Fibroblast of mammary gland (primary cell): ENCODE data around the gene RELL2.

Experiments
- DNase-seq: peaks from one replicate; pipeline ENCODE4 v3.0.0-alpha.2; 2010; ENCODE audit warnings: low read depth
- H3K4me3 ChIP-seq: 2 replicates; pipeline ENCODE4 v1.5.1; 2011; ENCODE audit warnings: low read depth, mild to moderate bottlenecking, low read length, moderate library complexity; ENCODE audit not compliant: control insufficient read depth
- TF ChIP-seq, protein P1 (sequence below): conservative IDR thresholded peaks from 2 replicates; pipeline ENCODE4 v1.5.1; 2011; ENCODE audit warnings: low read depth, low read length, inconsistent platforms; ENCODE audit not compliant: control insufficient read depth, insufficient read depth

Gene RELL2

GRCh38 chr5:141633871-141634561 lies 2.8 kb upstream of the RELL2 start:
- DNase-seq, result no peak
- TF ChIP-seq, protein P1, sequence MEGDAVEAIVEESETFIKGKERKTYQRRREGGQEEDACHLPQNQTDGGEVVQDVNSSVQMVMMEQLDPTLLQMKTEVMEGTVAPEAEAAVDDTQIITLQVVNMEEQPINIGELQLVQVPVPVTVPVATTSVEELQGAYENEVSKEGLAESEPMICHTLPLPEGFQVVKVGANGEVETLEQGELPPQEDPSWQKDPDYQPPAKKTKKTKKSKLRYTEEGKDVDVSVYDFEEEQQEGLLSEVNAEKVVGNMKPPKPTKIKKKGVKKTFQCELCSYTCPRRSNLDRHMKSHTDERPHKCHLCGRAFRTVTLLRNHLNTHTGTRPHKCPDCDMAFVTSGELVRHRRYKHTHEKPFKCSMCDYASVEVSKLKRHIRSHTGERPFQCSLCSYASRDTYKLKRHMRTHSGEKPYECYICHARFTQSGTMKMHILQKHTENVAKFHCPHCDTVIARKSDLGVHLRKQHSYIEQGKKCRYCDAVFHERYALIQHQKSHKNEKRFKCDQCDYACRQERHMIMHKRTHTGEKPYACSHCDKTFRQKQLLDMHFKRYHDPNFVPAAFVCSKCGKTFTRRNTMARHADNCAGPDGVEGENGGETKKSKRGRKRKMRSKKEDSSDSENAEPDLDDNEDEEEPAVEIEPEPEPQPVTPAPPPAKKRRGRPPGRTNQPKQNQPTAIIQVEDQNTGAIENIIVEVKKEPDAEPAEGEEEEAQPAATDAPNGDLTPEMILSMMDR, result no peak

GRCh38 chr5:141634720-141635119 lies 2.1 kb upstream of the RELL2 start:
- TF ChIP-seq, protein P1, result no peak
- H3K4me3 ChIP-seq, result no peak overlapping the region
- DNase-seq, result no peak

More at GRCh38 chr5:141633871-141634561, 2.8 kb upstream of the RELL2 start:
- no peak overlapping the region for H3K4me3 ChIP-seq

GRCh38 chr5:141635646-141636045 lies 1.2 kb upstream of the RELL2 start:
- peak overlapping the region; percentile 92 for H3K4me3 ChIP-seq

DNA sequence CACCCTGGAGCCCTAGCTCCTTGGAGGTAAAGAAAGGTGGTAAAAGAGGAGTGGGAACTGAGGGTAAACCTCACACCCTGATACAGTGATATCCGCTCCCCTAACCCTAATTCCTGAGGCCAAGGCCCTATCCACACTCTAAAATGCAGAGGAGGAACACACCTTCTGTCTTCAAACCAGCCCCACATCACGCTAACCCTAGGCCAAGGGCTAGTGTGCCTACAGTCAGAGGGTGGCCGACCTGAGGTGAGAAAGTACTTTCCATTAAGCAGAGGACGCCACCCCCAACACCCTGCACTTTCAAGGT lies 738 bp upstream of the RELL2 start:
- TF ChIP-seq, protein P1, result no peak
- H3K4me3 ChIP-seq, result peak overlapping the region; percentile 92
- DNase-seq, result no peak

More at GRCh38 chr5:141635646-141636045, 1.2 kb upstream of the RELL2 start:
- DNase-seq, result no peak
- TF ChIP-seq, protein P1, result no peak

DNA sequence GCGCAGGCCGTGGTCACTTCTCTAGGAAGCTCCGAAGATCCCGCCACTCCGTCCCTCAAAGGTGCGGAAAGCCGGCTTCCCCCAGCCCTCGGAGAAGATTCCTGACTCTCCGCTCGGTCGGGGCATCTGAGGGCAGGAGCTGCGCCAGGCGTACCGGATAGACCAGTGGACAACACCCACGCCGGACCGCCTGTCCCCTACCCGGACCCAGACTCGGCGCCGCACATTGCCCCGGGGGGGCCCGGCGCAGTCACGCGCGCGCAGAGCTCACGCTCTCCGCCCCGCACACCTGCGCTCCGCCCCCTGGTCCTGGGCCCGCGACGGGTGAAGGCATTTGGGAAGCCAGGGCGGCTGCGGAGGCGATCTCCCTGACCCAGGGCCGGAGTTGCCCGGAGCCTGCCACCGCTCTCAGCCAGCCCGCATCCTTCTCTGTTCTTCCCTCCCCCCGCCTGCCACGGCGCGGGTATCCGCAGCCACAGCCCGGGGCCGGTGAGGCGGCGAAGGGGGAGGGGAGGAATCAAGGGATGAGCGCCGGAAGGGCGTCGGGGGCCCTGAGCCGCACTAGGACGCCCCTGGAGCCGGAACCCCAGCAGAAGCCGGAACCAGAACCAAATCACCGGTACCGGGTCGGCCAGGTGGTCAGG lies 448 bp downstream of the RELL2 start:
- TF ChIP-seq, protein P1, result no peak
- peak overlapping the region; percentile 92 for H3K4me3 ChIP-seq
- DNase-seq, result no peak

- peak; percentile 41 for DNase-seq
- TF ChIP-seq, protein P1, result peak; percentile 28
- peak overlapping the region; percentile 92 for H3K4me3 ChIP-seq
These were observed 1.1 kb downstream of the RELL2 start for GRCh38 chr5:141637767-141638419.
